Measurements from ENCODE around the gene SLC16A13.

DNA sequence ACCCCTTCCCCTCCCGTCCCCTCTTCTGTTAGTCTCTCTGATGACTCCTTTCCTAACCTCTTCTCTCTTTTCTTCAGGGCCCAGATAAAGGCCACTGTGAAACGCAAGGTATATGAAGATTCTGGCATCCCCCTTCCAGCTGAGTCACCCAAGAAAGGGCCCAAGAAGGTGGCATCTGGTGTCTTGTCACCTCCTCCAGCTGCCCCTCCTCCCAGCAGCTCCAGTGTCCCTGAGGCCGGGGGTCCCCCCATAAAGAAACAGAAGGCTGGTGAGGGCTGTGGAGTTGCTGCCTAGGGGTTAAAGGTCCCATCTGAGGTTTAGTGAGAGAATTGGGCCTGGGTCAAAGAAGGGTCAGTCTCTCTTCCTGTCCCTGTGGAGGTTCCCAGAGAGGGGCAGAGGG, 19.4 kb upstream of the SLC16A13 start:
- TF ChIP-seq, protein P1, sequence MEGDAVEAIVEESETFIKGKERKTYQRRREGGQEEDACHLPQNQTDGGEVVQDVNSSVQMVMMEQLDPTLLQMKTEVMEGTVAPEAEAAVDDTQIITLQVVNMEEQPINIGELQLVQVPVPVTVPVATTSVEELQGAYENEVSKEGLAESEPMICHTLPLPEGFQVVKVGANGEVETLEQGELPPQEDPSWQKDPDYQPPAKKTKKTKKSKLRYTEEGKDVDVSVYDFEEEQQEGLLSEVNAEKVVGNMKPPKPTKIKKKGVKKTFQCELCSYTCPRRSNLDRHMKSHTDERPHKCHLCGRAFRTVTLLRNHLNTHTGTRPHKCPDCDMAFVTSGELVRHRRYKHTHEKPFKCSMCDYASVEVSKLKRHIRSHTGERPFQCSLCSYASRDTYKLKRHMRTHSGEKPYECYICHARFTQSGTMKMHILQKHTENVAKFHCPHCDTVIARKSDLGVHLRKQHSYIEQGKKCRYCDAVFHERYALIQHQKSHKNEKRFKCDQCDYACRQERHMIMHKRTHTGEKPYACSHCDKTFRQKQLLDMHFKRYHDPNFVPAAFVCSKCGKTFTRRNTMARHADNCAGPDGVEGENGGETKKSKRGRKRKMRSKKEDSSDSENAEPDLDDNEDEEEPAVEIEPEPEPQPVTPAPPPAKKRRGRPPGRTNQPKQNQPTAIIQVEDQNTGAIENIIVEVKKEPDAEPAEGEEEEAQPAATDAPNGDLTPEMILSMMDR (IDR thresholded peaks at IDR 0.05): no peak
- no peak for TF ChIP-seq POLR2A (IDR thresholded peaks at IDR 0.05)

Measured in body of pancreas (tissue), 4 donors.